NCI-H524 (cell line): ENCODE data around the gene PARP4.
"Not testable (repeated sequence)": the region's sequence is repeated elsewhere in the genome, so short reads cannot be mapped to it uniquely, and the experiment has no call there.

Experiments used
- DNase-seq, 2 experiments: peaks; one replicate each; lab custom pipeline; 2025; lab: John Stamatoyannopoulos, UW

Gene PARP4

DNA sequence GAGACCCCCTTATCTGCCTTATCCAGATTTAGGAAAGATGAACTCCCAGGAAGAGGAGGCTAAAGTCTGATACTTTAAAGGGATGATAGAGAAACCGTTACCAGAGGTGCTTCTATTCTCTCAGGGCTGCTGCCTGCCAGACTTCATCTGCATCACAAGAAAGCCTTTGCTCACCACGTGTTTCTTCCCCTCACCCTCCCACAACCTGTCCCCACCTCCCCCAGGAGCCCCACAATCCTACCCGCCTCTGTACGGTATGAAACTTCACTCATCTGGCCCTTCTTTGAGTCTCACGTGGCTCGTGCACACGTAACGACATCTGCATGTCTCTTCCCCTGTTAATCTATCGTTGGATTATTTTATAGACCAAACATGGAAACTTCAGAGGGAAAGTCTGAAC lies 67.7 kb downstream of the PARP4 start:
- DNase-seq, result not testable (repeated sequence)

DNA sequence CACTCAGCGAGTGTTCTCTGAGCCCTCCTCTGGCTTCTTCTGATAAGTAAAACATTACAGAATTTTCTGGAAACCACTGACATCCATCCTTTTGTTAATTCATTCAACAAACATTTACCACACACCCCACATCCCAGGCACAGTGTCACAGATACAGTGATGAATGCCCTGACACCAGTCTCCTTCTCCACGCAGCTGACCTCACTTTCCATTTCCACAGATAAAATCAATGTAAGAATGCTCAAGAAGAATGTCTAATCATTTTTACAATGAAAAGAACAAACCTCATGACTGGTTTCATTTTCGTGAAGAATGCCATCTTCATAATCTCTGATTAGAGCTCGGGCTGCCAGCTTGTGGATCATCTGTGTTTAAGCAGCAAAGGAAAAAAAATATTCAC lies 69.2 kb downstream of the PARP4 start:
- DNase-seq, result no peak

DNA sequence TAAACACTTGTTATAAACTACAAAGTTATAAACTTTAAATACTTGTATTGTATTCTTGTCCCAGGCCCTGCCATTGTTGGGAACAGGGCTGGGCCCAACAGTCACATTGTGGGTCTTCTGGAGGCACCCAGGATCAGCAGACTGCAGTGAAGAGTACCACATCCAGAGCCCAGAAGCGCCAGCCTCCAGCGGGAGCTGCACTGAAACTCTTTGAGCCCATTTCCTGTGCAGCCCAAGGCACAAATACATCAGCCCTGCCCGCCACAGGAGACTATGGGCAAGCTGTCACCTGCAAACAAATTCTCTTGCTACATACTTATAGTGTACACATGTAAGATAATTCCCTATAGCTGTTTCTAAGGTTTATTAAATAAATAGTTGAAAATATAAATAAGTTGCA lies 86.5 kb downstream of the PARP4 start:
- not testable (repeated sequence) for DNase-seq

DNA sequence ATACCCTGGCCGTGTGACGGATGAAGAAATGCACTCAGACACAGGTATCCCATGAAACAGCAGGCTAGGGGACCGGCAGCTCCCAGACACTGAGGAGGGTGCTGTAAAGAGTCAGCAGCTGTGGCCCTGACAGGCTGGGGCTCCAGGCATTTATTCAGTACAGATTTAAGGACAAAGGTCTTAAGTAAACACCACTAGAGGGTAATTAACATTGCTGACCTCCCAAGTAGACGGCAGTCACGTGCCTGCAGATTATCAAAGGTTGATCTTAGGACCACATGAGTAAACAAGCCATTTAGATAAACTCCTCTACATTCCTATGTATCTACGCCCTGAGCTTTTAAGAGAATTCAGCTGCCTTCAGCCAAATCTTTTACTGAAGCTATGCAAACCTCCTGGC lies 92.9 kb downstream of the PARP4 start:
- DNase-seq, result not testable (repeated sequence)

DNA sequence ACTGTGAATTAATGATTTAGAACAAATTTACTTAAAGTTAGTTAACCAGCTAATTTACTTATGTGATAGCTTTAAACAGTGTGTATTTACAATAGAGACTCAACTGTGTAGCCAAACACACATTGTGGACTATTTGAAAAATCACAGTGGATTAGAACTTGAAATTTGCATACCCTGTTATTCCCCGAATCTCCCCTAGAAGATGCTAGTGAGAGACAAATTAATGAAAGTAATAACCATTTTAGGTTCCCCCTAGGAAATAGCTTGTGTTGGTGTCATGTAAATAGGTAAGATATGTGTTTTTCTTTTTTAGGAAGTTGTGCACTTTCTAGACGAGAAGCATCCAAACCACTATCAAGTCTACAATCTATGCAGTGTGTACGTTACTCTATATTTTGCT lies 104.7 kb downstream of the PARP4 start:
- DNase-seq, result no peak

DNA sequence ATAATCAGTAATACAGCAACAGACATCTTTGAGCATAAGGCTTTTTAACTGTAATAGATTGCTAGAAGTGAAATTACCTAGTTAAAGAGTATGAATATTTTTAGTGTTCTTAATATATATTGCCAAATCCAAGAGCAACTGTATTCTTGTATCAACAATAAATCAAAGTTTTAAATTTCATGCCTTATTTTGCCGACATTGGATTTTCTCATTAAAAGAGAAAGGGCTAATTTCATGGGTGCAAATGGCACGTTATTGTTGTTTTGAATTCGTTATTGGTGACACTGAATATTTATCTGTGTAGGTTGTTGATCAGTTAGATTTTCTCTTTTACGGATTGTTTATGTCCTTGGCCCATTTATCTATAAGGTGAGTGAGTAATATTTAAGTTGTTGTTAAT lies 106.1 kb downstream of the PARP4 start:
- no peak for DNase-seq

DNA sequence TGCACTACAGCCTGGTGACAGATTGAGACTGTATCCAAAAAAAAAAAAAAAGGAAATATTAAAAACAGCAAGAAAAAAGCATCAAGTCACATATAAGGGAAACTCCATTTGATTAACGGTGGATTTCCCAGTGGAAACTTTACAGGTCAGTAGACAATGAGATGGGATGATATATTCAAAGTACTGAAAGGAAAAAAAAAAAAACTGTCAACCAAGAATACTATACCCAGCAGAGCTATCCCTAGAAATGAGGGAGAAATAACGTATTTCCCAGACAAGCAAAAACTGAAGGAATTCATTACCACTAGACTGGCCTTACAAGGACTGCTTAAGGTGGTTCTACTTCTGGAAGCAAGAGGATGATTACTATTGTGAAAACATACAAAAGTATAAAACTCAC lies 115.8 kb downstream of the PARP4 start:
- no peak for DNase-seq

DNA sequence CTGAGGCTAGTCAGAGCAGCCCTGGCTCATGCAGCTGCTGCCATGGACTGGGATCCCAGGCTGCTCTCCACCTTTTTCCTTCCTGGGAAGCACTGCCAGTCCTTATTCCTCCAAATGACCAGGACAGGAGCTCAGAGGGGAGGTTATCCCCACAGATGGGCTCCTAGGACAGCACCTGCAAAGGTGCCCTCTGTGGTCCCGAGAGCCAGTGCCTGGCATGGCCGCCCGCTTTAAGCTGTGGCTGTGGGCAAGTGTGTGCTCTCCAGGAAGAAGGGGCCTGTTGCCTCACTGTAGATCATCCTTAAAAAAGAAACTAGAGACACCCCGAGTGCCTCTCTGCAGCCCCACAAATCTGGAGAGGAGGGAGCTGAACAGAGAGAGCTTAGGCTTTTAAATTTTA lies 119.6 kb downstream of the PARP4 start:
- no peak for DNase-seq

DNA sequence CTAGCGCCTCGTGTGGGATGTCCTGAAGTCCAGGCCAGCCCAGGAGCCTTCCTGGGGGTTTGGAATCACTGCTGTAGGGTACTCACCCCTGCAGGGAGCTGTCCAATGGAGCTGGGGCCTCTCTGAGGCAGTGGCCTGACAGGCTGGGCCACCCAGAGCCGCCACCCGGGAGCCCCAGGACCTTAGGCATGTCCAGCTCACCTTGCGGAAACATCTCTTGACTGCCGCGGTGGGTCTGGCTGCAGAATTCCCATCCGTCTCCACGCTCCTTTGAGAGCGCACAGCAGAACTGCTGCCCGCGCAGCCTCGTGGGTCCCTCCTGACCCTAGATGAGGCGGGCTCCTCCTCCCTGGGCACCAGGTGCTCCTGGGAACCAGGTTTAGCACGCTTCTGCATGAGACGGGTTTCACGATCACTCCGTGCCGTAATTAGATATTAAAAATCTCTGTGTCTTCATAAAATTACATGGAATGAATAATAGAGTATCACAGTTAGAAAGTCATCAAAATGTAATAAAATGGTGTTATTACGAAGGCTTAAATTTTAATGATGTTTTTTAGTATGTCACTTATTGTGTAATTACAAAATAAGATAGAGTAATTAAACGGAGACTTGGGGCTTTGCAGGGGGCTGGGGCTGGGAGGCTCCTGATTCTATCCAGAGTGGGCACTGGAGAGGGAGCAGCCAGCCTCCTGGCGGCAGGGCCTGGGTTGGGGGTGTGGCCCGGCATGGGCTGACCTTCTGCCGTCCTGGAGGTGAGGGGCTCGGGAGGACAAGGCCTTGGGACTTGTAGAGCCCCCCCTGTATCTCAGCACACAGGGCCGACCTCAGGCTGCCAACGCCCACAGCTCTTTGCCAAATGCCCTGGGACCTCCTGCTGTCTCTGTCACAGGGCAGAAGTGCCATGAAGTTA lies 120.6 kb downstream of the PARP4 start:
- DNase-seq, result not testable (repeated sequence)

DNA sequence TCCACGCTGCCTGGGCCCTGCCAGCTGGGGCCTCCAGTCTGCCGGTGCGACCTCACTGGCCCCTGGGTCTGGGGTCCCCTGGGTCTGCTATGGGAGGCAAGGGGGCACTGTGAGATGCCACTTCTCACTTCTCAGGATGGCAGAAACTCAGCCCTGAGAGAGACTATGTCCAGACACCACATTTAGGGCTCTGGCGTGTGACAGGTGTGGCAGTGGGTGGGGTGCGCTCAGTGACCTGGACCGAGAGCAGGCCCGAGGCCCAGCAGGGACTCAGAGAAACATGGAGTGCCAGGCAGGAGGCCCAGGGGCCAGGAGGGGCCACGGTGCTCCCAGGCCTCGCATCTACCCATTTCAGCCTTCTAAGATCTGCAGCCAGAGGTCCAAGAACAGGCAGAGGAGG lies 121.8 kb downstream of the PARP4 start:
- DNase-seq, result not testable (repeated sequence)

DNA sequence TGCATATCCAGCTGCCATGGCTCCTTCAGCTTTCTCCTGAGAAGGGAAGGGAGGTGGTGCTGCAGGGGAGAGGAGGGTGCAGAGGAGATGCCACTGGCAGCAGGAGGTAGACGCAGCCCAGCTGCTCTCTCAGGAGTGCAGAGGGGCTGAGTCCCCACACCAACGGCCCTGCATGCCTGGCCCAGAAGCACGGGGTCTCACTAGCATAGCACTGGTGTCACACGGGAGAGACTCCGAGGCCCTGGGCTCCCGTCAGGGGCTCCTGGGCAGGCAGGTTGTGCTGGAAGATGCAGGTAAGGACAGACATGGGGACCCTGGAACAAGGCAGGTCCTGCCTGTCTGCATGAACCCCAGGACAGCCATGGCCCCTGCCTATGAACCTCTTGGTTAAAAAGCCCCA lies 123.1 kb downstream of the PARP4 start:
- no peak for DNase-seq

DNA sequence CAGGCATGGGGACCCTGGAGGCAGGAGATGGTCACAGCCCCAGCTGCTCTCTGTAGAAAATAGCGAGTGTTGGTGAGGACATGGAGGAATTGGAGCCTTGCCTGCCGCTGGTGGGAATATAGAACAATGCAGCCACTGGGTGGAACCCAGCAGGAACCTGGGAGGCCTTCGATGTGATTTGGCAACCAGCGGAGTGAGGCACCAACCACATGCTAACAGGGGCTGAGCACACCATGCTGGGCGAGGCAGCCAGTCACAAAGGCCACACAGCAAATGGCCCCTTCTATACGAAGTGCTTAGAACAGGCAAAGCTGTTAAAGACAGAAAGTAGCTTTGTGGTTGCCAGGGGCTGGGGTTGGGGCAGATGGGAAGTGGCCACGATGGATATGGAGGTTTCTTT lies 123.8 kb downstream of the PARP4 start:
- DNase-seq, result not testable (repeated sequence)

DNA sequence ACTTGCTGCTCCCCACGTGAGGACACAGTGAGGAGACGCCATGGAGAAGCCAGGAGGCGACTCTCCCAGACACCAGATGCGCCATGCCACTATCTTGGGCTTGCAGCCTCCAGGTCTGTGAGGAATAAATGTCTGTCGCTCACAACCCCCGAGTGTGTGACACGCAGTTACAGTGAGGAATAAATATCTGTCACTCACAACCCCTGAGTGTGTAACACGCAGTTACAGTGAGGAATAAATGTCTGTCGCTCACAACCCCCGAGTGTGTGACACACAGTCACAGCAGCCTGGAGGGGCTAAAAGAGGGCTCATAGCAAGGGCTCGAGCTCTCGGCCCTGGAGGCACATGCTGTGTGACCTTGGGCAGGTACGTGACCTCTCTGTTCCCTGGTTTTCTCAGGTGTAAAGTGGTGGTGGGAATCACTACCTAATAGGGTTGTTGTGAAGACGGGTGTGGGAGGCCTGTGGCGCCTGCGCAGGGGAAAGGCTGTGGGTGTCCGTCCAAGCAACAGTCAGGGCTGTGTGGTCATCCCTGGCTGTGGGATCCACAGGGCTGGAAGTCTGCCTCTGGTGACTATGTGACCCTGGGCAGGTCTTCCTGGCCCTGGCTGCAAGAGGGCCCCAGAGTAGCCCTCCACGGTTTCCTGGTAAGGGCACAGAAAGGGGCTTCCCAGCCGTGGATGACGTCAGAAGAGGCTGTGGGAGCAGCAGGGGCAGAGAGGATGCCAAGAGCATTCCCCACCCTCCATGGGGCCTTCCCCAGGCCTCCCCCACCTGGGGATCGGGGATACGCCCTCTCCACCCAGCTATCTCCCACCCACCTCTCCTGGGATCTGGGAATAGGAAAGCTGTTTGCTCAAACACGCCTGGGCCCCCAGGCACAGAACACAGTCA lies 125.5 kb downstream of the PARP4 start:
- no peak for DNase-seq

DNA sequence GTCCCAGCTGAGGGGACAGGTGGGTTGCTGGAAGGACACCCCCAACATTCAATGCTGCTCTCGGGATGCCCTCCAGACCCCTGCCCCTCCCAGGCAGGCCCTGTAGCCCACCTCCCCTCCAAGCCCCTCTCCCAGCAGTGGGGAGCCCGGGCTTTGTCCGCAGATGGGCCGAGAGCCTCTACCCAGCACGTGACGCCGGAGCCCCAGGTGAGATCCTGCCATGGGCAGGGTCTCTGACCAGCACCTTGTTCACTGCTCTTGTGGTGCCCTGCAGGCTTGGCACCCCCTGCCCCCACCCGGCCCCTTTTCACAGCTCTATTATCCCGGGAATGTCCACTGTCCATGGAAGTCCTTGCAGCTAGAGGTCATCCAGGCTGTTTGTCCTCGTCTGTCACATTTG lies 126.7 kb downstream of the PARP4 start:
- no peak for DNase-seq

DNA sequence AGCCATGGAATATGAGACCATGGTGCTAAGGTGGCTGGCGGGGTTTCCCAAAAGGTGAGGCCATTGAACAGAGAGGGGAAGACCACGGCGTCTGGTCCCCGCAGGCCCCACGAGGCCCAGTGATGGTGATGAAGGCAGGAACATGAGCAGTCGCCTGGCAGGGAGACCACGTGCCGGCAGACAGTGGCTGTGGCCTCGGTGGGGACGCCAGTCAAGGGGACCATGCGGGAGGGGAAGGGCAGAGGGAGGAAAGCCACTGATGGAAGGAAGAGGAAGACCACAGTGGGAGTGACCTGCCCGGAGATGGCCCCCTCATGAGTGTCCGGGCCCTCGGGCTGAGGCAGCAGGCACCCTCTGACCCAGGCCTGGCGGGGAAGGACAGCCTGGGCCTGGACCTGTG lies 127.6 kb downstream of the PARP4 start:
- DNase-seq, result not testable (repeated sequence)

DNA sequence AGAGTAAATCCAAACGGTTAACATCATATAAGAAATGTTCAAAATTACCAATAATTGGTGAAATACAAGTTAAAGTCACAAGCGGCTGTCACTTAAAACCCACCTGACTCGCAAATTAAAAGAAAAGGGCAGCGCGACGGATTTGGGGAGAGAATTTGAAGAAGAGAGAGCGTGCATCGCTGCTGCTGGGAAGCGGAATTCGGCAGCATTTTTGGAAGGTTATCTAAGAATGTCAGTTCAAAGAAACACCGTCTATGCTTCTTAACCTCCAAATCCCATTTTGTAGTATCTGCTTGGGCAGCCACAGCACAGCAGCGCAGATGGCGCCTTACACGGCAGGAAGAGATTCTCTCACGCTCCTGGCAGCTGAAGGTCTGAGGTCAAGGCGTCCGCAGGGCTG lies 128.5 kb downstream of the PARP4 start:
- DNase-seq, result not testable (repeated sequence)

DNA sequence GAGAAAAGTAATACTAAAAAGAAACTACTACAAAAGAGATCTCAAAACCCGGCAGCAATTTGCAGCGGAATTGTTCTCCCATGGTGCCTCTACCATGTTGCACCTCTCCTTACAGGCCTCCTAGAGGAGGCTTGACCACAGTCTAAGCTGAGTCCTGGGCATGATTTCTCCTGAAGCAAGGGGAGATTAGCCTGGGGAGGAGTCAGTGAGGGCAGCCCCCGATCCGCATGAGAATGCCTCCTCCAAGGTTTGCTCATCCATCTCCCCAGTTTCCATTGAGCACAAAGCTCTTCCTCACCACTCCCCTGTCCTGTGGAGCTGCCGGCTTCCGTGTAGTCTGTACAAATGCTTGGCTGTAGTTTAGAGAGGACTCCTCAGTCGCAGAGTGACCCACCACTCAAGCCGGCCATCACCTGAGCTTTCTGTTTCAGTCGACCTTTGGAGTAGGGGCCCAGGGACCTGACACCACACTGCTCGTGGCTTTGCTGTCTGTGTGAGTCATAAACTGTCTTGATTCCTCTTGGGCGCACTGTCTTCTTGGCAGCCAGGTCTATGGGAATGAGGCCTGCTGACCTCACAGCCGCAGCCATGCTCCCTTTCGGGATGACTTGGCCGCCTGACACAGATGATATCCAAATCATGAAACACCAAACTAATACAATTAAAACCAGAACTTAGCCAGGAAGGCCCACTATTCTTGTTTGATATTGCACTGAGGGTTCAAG lies 130.9 kb downstream of the PARP4 start:
- DNase-seq, result no peak

DNA sequence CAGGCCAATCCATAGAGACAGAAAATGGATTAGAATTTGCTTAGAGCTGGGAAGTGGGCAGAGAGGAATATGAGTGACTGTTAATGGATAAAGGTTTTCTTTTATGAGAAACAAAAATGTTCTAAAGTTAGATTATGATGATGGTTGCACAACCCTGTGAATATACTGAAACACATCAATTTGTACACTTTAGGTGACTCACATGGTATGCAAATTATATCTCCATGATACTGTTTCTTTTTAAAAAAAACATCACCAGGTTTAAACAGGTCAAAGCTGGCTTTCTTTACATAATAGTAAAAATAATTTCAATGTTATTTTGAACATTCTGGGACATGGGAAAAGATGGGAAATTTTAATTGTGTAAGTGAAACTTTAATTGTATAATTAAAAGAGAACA lies 131.7 kb downstream of the PARP4 start:
- not testable (repeated sequence) for DNase-seq

DNA sequence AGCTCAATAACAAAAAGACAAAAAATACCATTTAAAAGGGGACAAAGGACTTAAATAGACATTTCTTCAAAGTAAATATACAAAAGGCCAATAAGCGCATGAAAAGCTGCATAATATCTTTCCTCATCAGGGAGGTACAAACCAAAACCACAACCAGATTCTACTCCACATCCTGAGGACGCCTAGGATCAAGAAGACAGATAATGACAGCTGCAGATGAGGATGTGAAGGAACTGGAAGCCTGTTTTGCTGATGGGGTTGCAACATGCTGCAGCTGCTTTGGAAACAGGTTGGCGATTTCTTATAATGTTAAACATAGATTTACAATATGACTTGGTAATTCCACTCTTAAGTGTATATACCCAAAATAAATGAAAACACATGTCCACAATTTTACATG lies 132.4 kb downstream of the PARP4 start:
- DNase-seq, result not testable (repeated sequence)

DNA sequence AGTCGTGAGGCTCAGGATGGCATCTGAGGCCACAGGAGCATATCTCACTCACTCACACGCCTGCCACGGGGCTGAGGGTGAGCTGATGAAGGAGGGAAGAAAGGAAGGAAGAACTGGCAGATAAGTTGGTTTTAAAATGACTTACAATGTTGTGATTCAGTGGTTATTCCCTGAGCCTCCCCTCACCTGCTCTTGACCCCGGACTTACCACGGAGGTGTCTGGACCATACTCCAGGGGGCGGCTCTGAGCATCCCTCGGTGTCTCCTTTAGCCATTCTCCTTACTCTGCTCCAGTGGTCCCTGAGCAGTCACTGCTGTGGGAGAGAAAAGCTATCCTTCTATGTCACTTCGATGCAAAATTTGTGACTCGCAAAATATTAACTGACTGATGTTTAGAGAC lies 141.3 kb downstream of the PARP4 start:
- not testable (repeated sequence) for DNase-seq
